Stomach (tissue), 9 donors: ENCODE data around the gene PPP2R5D. TPM values are rescaled to one million over a fixed set of nuclear protein-coding genes. Genes with fewer than 3 reads are reported as not detected.

ENCODE experiments used
- DNase-seq, 2 donors: peaks; one replicate each; pipeline versions ENCODE4 v3.0.0 to v3.0.0-alpha.2; 2013 to 2019
- H3K27ac ChIP-seq, 5 donors: fragments of 200-600 bp in 4 of 5; sonication (generic) in 4 of 5; one replicate each; pipeline ENCODE4 v1.5.1; 2013 to 2019; ENCODE audit warnings: mild to moderate bottlenecking in 1 of 5, moderate library complexity in 1 of 5
- H3K27me3 ChIP-seq, 3 donors: fragments of 200-600 bp; sonication (generic); one replicate each; pipeline ENCODE4 v1.5.1; 2017 to 2019; ENCODE audit warnings: mixed run types in 1 of 3
- H3K36me3 ChIP-seq, 4 donors: fragments of 200-600 bp; sonication (generic); 1 replicate in 3 of 4; 2 replicates in 1 of 4; pipeline ENCODE4 v1.5.1; 2016 to 2019
- H3K4me1 ChIP-seq, 4 donors: fragments of 200-600 bp; sonication (generic); one replicate each; pipeline ENCODE4 v1.5.1; 2016 to 2019
- H3K4me3 ChIP-seq, 4 donors: fragments of 200-600 bp; sonication (generic) in 3 of 4; one replicate each; pipeline ENCODE4 v1.5.1; 2016 to 2019; ENCODE audit warnings: mild to moderate bottlenecking in 1 of 4
- H3K9me3 ChIP-seq, 4 donors: fragments of 200-600 bp; sonication (generic); one replicate each; pipeline ENCODE4 v1.5.1; 2016 to 2019
- CTCF ChIP-seq, 7 experiments: fragments of 450-650 bp in 4 of 7; fragments of 200-600 bp in 3 of 7; sonication (generic) in 3 of 7; IDR thresholded peaks; one replicate each; pipeline ENCODE4 v1.5.1; 2016 to 2019; ENCODE audit warnings: antibody characterized with exemption in 7 of 7, control low read depth in 2 of 7, mild to moderate bottlenecking in 1 of 7
- EP300 ChIP-seq: sonication (generic); formaldehyde crosslinking; IDR thresholded peaks from one replicate; pipeline ENCODE4 v1.6.1; 2017; ENCODE audit warnings: antibody characterized with exemption
- POLR2A ChIP-seq, 4 donors: fragments of 450-650 bp; IDR thresholded peaks; one replicate each; pipeline ENCODE4 v1.6.1; 2016; ENCODE audit warnings: antibody characterized with exemption in 4 of 4, control low read depth in 2 of 4, mild to moderate bottlenecking in 1 of 4, moderate library complexity in 1 of 4
- POLR2AphosphoS5 ChIP-seq, 3 donors: sonication (generic); formaldehyde crosslinking; IDR thresholded peaks; one replicate each; pipeline ENCODE4 v1.6.1; 2016; ENCODE audit warnings: antibody characterized with exemption in 3 of 3
- WGBS, 5 donors: extraction: QIAGEN DNeasy Blood & Tissue Kit in 3 of 5; methylation state at CpG; one replicate each; pipeline versions ENCODE4 v1.1.5 to v1.1.7; 2013 to 2018; 5-methylcytosine and 5-hydroxymethylcytosine counted together
- intact Hi-C: fragments of 100-400 bp; cut with DNase I; formaldehyde crosslinking; loops from one replicate; pipeline ENCODE4 v1.15.1; 2023; ENCODE audit warnings: low total_unique reads
- polyA plus RNA-seq, 3 donors: library from polyadenylated mRNA; stranded (reverse); fragments of 200-250 nt; gene quantifications; one replicate each; pipeline ENCODE4 v1.2.3, GENCODE V29; 2013
- total RNA-seq, 5 donors: library from RNA; depleted of rRNA; stranded (reverse); fragments of >200 nt; gene quantifications; one replicate each; pipeline versions ENCODE4 v1.1.0 to v1.2.3, GENCODE V29; 2014 to 2016
- donor health status: healthy with polysubstance abuse.
- donor health status: Bipolar disorder and iron deficiency.
- donor health status: healthy.

Gene PPP2R5D
- total and polyA plus RNA-seq, 8 donors = 19.6 to 517 (median 24.1) TPM

- intact Hi-C loops = no loop called here
- H3K4me3 ChIP-seq = no peak overlapping the region
- DNase-seq = no peak
- TF ChIP-seq POLR2AphosphoS5 (IDR thresholded peaks at IDR 0.05) = no peak
- no peak for TF ChIP-seq EP300
- no peak for TF ChIP-seq POLR2A (IDR thresholded peaks at IDR 0.05)
- no peak for TF ChIP-seq CTCF (IDR thresholded peaks at IDR 0.05)
- H3K36me3 ChIP-seq = peaks cover 8 to 40% (median 35%) of the 10 kb centered on the region in 4 donors
- WGBS, 5 donors = 80 to 87% (median 82%) methylated on average over 8 of the region's 8 CpGs
- H3K9me3 ChIP-seq = no peaks in the 10 kb centered on the region
- H3K4me1 ChIP-seq = peaks cover 32 to 61% (median 56%) of the 10 kb centered on the region in 4 donors
- no peaks in the 10 kb centered on the region for H3K27me3 ChIP-seq
- H3K27ac ChIP-seq = no peak overlapping the region
Measured at GRCh38 chr6:43055966-43056365, 71.6 kb downstream of the PPP2R5D start.

GRCh38 chr6:43058531-43058930 is 74.2 kb downstream of the PPP2R5D start:
- Histone ChIP-seq H3K27ac (peak overlapping the region in 3 of 5 donors; percentile 93 to 94 (median 93)), H3K4me3 (peak overlapping the region; percentile 76 to 97 (median 90)), H3K9me3 (no peaks in the 10 kb centered on the region), H3K27me3 (no peaks in the 10 kb centered on the region), H3K36me3 (peaks cover 8 to 43% (median 42%) of the 10 kb centered on the region in 4 donors), H3K4me1 (peaks cover 32 to 56% (median 51%) of the 10 kb centered on the region in 4 donors)
- 62 to 88% (median 71%) methylated on average over 1 of the region's 1 CpG for WGBS, 5 donors
- intact Hi-C loops = no loop called here
- no peak for DNase-seq
- TF ChIP-seq CTCF (IDR thresholded peaks at IDR 0.05) (no peak), EP300 (no peak), POLR2A (IDR thresholded peaks at IDR 0.05) (no peak), POLR2AphosphoS5 (IDR thresholded peaks at IDR 0.05) (no peak)

GRCh38 chr6:43059168-43060033 is 75.0 kb downstream of the PPP2R5D start, which contains the start of the genes KLC4 and MRPL2:
Gene KLC4 (plus strand): TSS chr6:43059631. CDS start chr6:43061336, 1,705 bp downstream.
Gene MRPL2 (minus strand): TSS chr6:43059434. CDS start chr6:43059381, 53 bp downstream.
- Histone ChIP-seq H3K27me3 (no peaks in the 10 kb centered on the region), H3K4me1 (peaks cover 28 to 51% (median 46%) of the 10 kb centered on the region in 4 donors), H3K9me3 (no peaks in the 10 kb centered on the region), H3K27ac (peak within 1 kb of the TSS; percentile 90 to 94 (median 93)), H3K36me3 (peaks cover 8 to 52% (median 50%) of the 10 kb centered on the region in 4 donors), H3K4me3 (peak within 1 kb of the TSS; percentile 76 to 97 (median 90))
- DNase-seq = peak; percentile 98 to 99
- intact Hi-C loops = no loop called here
- WGBS, 5 donors = 0 to 1% (median 0%) methylated on average over 36 to 64 of the region's 64 CpGs
- peak; percentile 75 to 96 (median 93) for TF ChIP-seq POLR2AphosphoS5 (IDR thresholded peaks at IDR 0.05)
- TF ChIP-seq EP300 = no peak
- TF ChIP-seq POLR2A (IDR thresholded peaks at IDR 0.05) = peak in 2 of 4 donors; percentile 36 to 79
- no peak for TF ChIP-seq CTCF (IDR thresholded peaks at IDR 0.05)

GRCh38 chr6:43060034-43060754 is 75.8 kb downstream of the PPP2R5D start:
- intact Hi-C loops = no loop called here
- TF ChIP-seq POLR2A (IDR thresholded peaks at IDR 0.05) = no peak
- TF ChIP-seq POLR2AphosphoS5 (IDR thresholded peaks at IDR 0.05) = peak in 2 of 3 donors; percentile 5 to 52
- no peak for TF ChIP-seq EP300
- TF ChIP-seq CTCF (IDR thresholded peaks at IDR 0.05) = no peak
- DNase-seq = peak; percentile 78 to 79
- Histone ChIP-seq H3K27ac (peak overlapping the region; percentile 90 to 94 (median 93)), H3K36me3 (peaks cover 11 to 54% (median 53%) of the 10 kb centered on the region in 4 donors), H3K27me3 (no peaks in the 10 kb centered on the region), H3K4me1 (peaks cover 26 to 47% (median 43%) of the 10 kb centered on the region in 4 donors), H3K9me3 (no peaks in the 10 kb centered on the region), H3K4me3 (peak overlapping the region; percentile 76 to 97 (median 90))
- 3 to 9% (median 6%) methylated on average over 15 of the region's 15 CpGs for WGBS, 5 donors
